Measurements from ENCODE around the gene TRIM38.
"Not testable (repeated sequence)": the region's sequence is repeated elsewhere in the genome, so short reads cannot be mapped to it uniquely, and the experiment has no call there.

TRIM38 gene

DNA sequence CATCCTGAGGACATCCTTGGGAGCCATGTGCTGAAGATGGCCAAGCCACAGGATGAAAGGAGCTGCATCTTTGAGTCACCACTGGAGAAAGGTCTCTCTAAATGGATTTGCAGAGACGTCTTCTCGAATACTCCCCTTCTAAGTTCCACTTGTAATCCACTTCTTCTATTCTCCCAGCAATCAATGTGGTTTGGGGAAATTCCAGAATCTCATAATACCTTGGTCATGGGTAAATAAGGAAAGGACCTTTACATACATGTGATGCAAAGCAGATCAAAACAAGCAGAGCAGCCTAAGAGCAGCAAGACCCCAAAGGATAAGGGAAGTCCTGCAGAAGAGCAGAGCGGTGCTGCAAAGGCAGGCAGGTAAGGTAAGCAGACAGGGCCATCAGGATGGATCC, 35.3 kb downstream of the TRIM38 start:
- no peak overlapping the region for H4K8ac ChIP-seq (ENCODE audit: low read depth, low read length)
- H3K56ac ChIP-seq (ENCODE audit: low read length) = no peak overlapping the region
- no peaks in the 10 kb centered on the region for H3K27me3 ChIP-seq (ENCODE audit: insufficient read depth, low read length, poor library complexity)
- no peak overlapping the region for H3K27ac ChIP-seq (ENCODE audit: low read depth, low read length)
- no peak overlapping the region for H2AK5ac ChIP-seq (ENCODE audit: low read length)
- H3K4ac ChIP-seq (ENCODE audit: low read depth, low read length) = no peak overlapping the region
- H3K4me2 ChIP-seq (ENCODE audit: low read length) = no peak overlapping the region
- H4K5ac ChIP-seq (ENCODE audit: low read length) = no peak overlapping the region
- no peak overlapping the region for H3K18ac ChIP-seq (ENCODE audit: low read length)
- peaks cover 2% of the 10 kb centered on the region for H3K4me1 ChIP-seq (ENCODE audit: control insufficient read depth, low read depth, low read length)
- H3K36me3 ChIP-seq (ENCODE audit: control insufficient read depth, insufficient read depth, low read length) = no peaks in the 10 kb centered on the region
- no peak overlapping the region for H2BK15ac ChIP-seq (replicated peaks; ENCODE audit: low read depth)
- no peaks in the 10 kb centered on the region for H3K79me2 ChIP-seq (ENCODE audit: control insufficient read depth, insufficient read depth, low read length)
- H3K9ac ChIP-seq (ENCODE audit: low read length) = no peak overlapping the region
- no peak for DNase-seq
- no peak overlapping the region for H2BK120ac ChIP-seq (ENCODE audit: low read depth, low read length)
- H2BK5ac ChIP-seq (ENCODE audit: low read length) = no peak overlapping the region
- no peak overlapping the region for H3K4me3 ChIP-seq (ENCODE audit: low read length)
- no CpG with 5 or more reads among the region's 3 CpGs for WGBS (ENCODE audit: extremely low coverage, insufficient coverage, low lambda C conversion rate)
- H3K23ac ChIP-seq (ENCODE audit: low read length) = no peak overlapping the region
- H3K79me1 ChIP-seq (ENCODE audit: low read length) = peaks cover 1% of the 10 kb centered on the region

DNA sequence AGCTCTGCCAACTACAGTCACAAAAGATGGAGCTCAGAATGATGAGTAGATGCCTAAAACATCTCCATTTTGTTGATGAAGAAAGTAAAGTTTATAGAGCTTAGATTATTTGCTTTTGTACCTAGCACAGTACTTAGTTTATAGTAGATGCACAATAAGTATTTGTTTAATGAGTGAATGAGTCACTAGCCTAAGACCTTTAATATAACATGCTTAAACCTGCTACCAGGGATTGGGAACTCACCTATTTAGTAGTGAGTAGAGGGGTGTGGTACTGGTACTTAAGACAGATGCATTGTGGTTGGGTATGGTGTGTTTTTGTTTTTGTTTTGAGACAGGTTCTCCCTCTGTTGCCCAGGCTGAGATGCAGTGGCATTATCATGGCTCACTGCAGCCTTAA, 35.8 kb downstream of the TRIM38 start:
- no peak overlapping the region for H2BK5ac ChIP-seq (ENCODE audit: low read length)
- no peak overlapping the region for H2BK120ac ChIP-seq (ENCODE audit: low read depth, low read length)
- no peaks in the 10 kb centered on the region for H3K79me2 ChIP-seq (ENCODE audit: control insufficient read depth, insufficient read depth, low read length)
- no peak overlapping the region for H3K9ac ChIP-seq (ENCODE audit: low read length)
- no peak overlapping the region for H3K4me2 ChIP-seq (ENCODE audit: low read length)
- no peak overlapping the region for H3K18ac ChIP-seq (ENCODE audit: low read length)
- H3K36me3 ChIP-seq (ENCODE audit: control insufficient read depth, insufficient read depth, low read length) = no peaks in the 10 kb centered on the region
- H2AK5ac ChIP-seq (ENCODE audit: low read length) = no peak overlapping the region
- no peak overlapping the region for H4K8ac ChIP-seq (ENCODE audit: low read depth, low read length)
- H3K23ac ChIP-seq (ENCODE audit: low read length) = no peak overlapping the region
- no peaks in the 10 kb centered on the region for H3K27me3 ChIP-seq (ENCODE audit: insufficient read depth, low read length, poor library complexity)
- no peak overlapping the region for H3K27ac ChIP-seq (ENCODE audit: low read depth, low read length)
- peaks cover 1% of the 10 kb centered on the region for H3K79me1 ChIP-seq (ENCODE audit: low read length)
- H2BK15ac ChIP-seq (replicated peaks; ENCODE audit: low read depth) = no peak overlapping the region
- H4K5ac ChIP-seq (ENCODE audit: low read length) = no peak overlapping the region
- H3K4me3 ChIP-seq (ENCODE audit: low read length) = no peak overlapping the region
- peaks cover 2% of the 10 kb centered on the region for H3K4me1 ChIP-seq (ENCODE audit: control insufficient read depth, low read depth, low read length)
- DNase-seq = no peak
- no peak overlapping the region for H3K4ac ChIP-seq (ENCODE audit: low read depth, low read length)
- H3K56ac ChIP-seq (ENCODE audit: low read length) = no peak overlapping the region

DNA sequence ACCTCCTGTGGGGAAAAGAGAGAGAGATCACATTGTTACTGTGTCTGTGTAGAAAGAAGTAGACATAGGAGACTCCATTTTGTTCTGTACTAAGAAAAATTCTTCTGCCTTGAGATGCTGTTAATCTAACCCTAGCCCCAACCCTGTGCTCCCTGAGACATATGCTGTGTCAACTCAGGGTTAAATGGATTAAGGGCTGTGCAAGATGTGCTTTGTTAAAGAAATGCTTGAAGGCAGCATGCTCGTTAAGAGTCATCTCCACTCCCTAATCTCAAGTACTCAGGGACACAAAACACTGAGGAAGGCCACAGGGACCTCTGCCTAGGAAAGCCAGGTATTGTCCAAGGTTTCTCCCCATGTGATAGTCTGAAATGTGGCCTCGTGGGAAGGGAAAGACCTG, 36.6 kb downstream of the TRIM38 start:
- H3K4me3 ChIP-seq (ENCODE audit: low read length); H3K4ac ChIP-seq (ENCODE audit: low read depth, low read length); H3K36me3 ChIP-seq (ENCODE audit: control insufficient read depth, insufficient read depth, low read length); H4K8ac ChIP-seq (ENCODE audit: low read depth, low read length); H3K4me1 ChIP-seq (ENCODE audit: control insufficient read depth, low read depth, low read length); H4K5ac ChIP-seq (ENCODE audit: low read length); H3K56ac ChIP-seq (ENCODE audit: low read length); H2AK5ac ChIP-seq (ENCODE audit: low read length); H3K9ac ChIP-seq (ENCODE audit: low read length); H2BK120ac ChIP-seq (ENCODE audit: low read depth, low read length); H2BK5ac ChIP-seq (ENCODE audit: low read length); H3K79me2 ChIP-seq (ENCODE audit: control insufficient read depth, insufficient read depth, low read length); H2BK15ac ChIP-seq (replicated peaks; ENCODE audit: low read depth); H3K4me2 ChIP-seq (ENCODE audit: low read length); H3K23ac ChIP-seq (ENCODE audit: low read length); H3K27me3 ChIP-seq (ENCODE audit: insufficient read depth, low read length, poor library complexity); H3K79me1 ChIP-seq (ENCODE audit: low read length): not testable (repeated sequence)
- Histone ChIP-seq H3K27ac (ENCODE audit: low read depth, low read length) (peak overlapping the region; percentile 22), H3K18ac (ENCODE audit: low read length) (peak overlapping the region; percentile 83)
- WGBS (ENCODE audit: extremely low coverage, insufficient coverage, low lambda C conversion rate) = no CpG with 5 or more reads among the region's 2 CpGs
- peak; percentile 52 for DNase-seq

DNA sequence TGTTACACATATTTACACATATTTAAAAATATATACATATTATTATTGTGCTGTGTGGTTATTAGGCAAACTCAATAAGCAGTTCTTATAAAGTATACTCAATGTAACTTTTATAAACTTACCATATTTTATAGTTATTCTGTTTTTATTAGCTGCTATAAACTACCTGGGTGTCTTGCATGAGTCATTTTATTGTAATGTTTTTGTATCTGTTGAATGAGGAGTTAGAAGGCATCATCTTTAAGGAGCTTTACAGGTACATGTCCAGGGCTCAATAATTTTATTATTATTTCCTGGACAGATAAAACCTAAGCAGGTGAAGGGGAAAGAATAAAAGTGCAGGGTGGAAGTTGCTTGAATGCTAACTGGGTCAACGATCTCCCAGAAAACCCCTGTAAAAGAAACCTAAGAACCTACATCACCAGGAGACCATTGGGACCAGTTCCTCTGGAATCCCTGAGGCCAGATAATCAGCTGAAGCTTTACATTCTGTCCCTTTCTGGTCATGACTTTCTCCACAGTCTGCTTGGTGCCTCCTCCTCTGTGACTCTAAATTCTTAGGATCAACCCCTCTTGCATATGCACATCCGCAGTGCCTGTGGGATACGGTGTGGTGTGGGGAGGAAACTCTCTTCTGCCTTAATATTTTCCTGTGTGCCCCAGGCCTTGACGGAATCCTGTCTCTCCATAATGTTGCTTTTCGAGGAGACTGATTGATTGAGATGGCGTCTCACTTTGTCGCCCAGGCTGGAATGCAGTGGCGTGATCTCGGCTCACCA, 38.0 kb downstream of the TRIM38 start:
- Histone ChIP-seq H3K4me2 (ENCODE audit: low read length) (no peak overlapping the region), H3K4me1 (ENCODE audit: control insufficient read depth, low read depth, low read length) (no peaks in the 10 kb centered on the region), H2BK5ac (ENCODE audit: low read length) (no peak overlapping the region), H2BK15ac (replicated peaks; ENCODE audit: low read depth) (no peak overlapping the region), H4K8ac (ENCODE audit: low read depth, low read length) (no peak overlapping the region), H4K5ac (ENCODE audit: low read length) (no peak overlapping the region), H3K79me2 (ENCODE audit: control insufficient read depth, insufficient read depth, low read length) (no peaks in the 10 kb centered on the region), H3K27me3 (ENCODE audit: insufficient read depth, low read length, poor library complexity) (no peaks in the 10 kb centered on the region), H2AK5ac (ENCODE audit: low read length) (no peak overlapping the region), H3K18ac (ENCODE audit: low read length) (no peak overlapping the region), H3K79me1 (ENCODE audit: low read length) (no peaks in the 10 kb centered on the region), H3K9ac (ENCODE audit: low read length) (no peak overlapping the region), H3K4me3 (ENCODE audit: low read length) (no peak overlapping the region), H3K23ac (ENCODE audit: low read length) (no peak overlapping the region), H3K56ac (ENCODE audit: low read length) (no peak overlapping the region), H2BK120ac (ENCODE audit: low read depth, low read length) (no peak overlapping the region), H3K36me3 (ENCODE audit: control insufficient read depth, insufficient read depth, low read length) (no peaks in the 10 kb centered on the region), H3K4ac (ENCODE audit: low read depth, low read length) (no peak overlapping the region), H3K27ac (ENCODE audit: low read depth, low read length) (no peak overlapping the region)
- no CpG with 5 or more reads among the region's 9 CpGs for WGBS (ENCODE audit: extremely low coverage, insufficient coverage, low lambda C conversion rate)
- peak; percentile 45 for DNase-seq

DNA sequence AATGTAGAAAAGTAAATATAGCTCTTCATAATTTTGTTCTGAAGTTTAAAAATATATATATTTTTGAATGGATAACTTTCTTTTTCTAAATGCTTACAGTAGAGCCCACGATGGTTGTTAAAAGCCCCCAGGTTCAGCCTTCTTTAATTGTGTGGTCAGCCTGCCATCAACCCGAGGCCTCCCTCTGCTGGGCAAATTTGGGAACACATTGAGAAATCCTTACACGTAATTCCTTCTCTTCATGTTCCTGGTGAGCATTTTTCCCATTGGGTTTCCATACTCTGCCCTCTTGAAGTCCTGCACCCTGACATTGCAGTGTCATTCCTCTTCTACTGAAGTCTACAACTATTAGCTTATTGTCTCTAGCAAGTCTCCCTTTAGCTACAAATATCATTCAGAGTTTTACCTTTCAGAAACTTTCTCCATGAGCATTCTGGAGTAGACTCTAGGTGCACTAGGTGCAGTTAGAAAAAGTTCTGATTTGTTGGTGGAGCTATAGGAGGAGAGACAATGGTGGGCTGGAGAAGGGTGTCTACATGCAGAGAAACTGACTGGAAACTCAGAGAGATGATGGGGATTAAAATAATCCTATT, 40.6 kb downstream of the TRIM38 start:
- WGBS (ENCODE audit: extremely low coverage, insufficient coverage, low lambda C conversion rate) = no CpG with 5 or more reads among the region's 3 CpGs
- H3K4me3 ChIP-seq (ENCODE audit: low read length) = no peak overlapping the region

More for the DNA sequence above, 40.6 kb downstream of the TRIM38 start:
- Histone ChIP-seq H3K4ac (ENCODE audit: low read depth, low read length) (peak overlapping the region; percentile 4), H2BK5ac (ENCODE audit: low read length) (no peak overlapping the region), H3K4me1 (ENCODE audit: control insufficient read depth, low read depth, low read length) (no peaks in the 10 kb centered on the region), H2AK5ac (ENCODE audit: low read length) (no peak overlapping the region), H3K23ac (ENCODE audit: low read length) (no peak overlapping the region), H3K9ac (ENCODE audit: low read length) (no peak overlapping the region), H4K8ac (ENCODE audit: low read depth, low read length) (no peak overlapping the region), H3K27me3 (ENCODE audit: insufficient read depth, low read length, poor library complexity) (no peaks in the 10 kb centered on the region), H3K36me3 (ENCODE audit: control insufficient read depth, insufficient read depth, low read length) (no peaks in the 10 kb centered on the region), H4K5ac (ENCODE audit: low read length) (no peak overlapping the region), H2BK15ac (replicated peaks; ENCODE audit: low read depth) (no peak overlapping the region), H3K18ac (ENCODE audit: low read length) (no peak overlapping the region), H3K27ac (ENCODE audit: low read depth, low read length) (no peak overlapping the region), H3K56ac (ENCODE audit: low read length) (no peak overlapping the region), H3K79me1 (ENCODE audit: low read length) (no peaks in the 10 kb centered on the region), H2BK120ac (ENCODE audit: low read depth, low read length) (no peak overlapping the region), H3K79me2 (ENCODE audit: control insufficient read depth, insufficient read depth, low read length) (no peaks in the 10 kb centered on the region), H3K4me2 (ENCODE audit: low read length) (no peak overlapping the region)
- peak; percentile 70 for DNase-seq
